ENCODE measurements around the gene SYNE2. TPM values are rescaled to one million over a fixed set of nuclear protein-coding genes. Genes with fewer than 3 reads are reported as not detected.

SYNE2 gene
- total RNA-seq, 1 experiment from 2014 or later = 16.0 TPM

DNA sequence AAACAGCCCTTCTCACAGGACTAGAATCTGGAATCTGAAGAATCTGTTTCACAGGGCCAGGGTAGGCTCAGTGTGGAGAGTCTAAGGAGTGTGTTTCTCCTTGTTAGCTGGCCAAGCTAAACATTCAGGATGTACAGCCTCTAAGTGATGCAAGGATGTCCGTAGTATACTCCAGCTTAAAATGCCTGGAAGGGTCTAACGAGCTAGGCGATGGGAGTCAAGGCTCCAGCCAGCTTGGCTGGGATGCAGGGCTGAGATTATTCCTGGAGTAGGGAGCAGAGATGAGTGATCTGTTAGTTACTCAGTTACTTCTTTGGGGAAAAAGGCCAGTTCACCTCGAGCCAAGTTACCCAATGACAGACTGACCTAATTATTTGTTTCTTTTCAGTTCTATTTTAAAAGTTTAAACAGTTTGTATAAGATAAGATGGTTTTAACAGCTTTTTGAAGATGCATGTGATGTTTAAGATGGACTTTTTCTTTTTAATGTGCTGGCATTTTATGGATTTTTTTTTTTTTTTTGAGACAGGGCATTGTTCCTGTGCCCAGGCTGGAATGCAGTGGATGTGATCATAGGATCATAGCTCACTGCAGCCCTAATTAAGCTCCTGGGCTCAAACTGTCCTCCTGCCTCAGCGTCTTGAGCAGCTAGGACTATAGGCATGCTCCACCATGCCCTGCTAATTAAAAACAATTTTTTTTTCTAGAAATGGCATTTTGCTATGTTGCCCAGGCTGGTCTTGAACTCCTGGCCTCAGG is 41.1 kb downstream of the SYNE2 start:
- TF ChIP-seq, protein P1, sequence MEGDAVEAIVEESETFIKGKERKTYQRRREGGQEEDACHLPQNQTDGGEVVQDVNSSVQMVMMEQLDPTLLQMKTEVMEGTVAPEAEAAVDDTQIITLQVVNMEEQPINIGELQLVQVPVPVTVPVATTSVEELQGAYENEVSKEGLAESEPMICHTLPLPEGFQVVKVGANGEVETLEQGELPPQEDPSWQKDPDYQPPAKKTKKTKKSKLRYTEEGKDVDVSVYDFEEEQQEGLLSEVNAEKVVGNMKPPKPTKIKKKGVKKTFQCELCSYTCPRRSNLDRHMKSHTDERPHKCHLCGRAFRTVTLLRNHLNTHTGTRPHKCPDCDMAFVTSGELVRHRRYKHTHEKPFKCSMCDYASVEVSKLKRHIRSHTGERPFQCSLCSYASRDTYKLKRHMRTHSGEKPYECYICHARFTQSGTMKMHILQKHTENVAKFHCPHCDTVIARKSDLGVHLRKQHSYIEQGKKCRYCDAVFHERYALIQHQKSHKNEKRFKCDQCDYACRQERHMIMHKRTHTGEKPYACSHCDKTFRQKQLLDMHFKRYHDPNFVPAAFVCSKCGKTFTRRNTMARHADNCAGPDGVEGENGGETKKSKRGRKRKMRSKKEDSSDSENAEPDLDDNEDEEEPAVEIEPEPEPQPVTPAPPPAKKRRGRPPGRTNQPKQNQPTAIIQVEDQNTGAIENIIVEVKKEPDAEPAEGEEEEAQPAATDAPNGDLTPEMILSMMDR (conservative IDR thresholded peaks at IDR 0.05; ENCODE audit: low read depth, low read length) = no peak
- TF ChIP-seq EZH2phosphoT487 (IDR thresholded peaks at IDR 0.05; ENCODE audit: borderline replicate concordance, low read length) (no peak), EZH2 (IDR thresholded peaks at IDR 0.05; ENCODE audit: low read length, unreplicated experiment) (no peak)
- H3K27me3 ChIP-seq (ENCODE audit: low read length) = no peaks in the 10 kb centered on the region
- no peak for DNase-seq
- BruUV-seq (replicated peaks) = no TSS peak
- peaks cover 9% of the 10 kb centered on the region; the same call in 1 of the 2 replicates for H3K4me1 ChIP-seq (ENCODE audit: insufficient read depth, low read length)
- intact Hi-C loops (cut with micrococcal nuclease) = no loop called here
- H3F3A ChIP-seq (ENCODE audit: low read length, unreplicated experiment) = no peaks in the 10 kb centered on the region
- H3K4me2 ChIP-seq (ENCODE audit: low read length) = no peak overlapping the region
- POLR2A ChIA-PET (ENCODE audit: unreplicated experiment) = interaction anchor here (0.6 kb wide), 1 partner anchor 1856 kb away, joined by 3 read pairs; no protein-coding TSS in a partner anchor
- H3K9ac ChIP-seq (ENCODE audit: low read length) = no peak overlapping the region
- H3K27ac ChIP-seq (ENCODE audit: low read length) = no peak overlapping the region
- H3K4me3 ChIP-seq (ENCODE audit: low read length) = no peak overlapping the region
- H2AFZ ChIP-seq (ENCODE audit: low read length) = no peak overlapping the region
- no peaks in the 10 kb centered on the region for H3K79me2 ChIP-seq (ENCODE audit: low read length)
- H3K9me2 ChIP-seq (replicated peaks; ENCODE audit: low read length) = no peaks in the 10 kb centered on the region
- CTCF ChIA-PET = no interaction called here
- H4K20me1 ChIP-seq (ENCODE audit: low read length) = no peaks in the 10 kb centered on the region
- 0 out of 2 replicates have a peak, but pooled peaks have one; percentile 5 for ATAC-seq
- no peaks in the 10 kb centered on the region for H3K36me3 ChIP-seq (ENCODE audit: low read depth, low read length)
- H3K9me3 ChIP-seq (ENCODE audit: low read length) = no peaks in the 10 kb centered on the region

DNA sequence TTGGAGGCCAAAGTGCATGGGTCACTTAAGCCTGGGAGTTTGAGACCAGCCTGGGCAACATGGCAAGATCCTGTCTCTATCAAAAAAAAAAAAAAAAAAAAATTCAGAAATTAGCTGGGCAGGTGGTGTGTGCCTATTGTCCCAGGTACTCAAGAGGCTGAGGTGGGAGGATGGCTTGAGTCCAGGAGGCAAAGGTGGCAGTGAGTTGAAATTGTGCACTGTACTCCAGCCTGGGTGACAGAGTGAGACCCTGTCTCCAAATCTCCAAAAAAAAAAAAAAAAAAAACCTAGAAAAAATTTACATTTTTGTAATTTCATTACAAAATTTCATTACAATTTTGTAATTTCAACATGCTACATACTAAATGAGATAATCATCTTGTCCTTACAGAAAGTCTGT is 42.7 kb downstream of the SYNE2 start:
- H3K4me2 ChIP-seq (ENCODE audit: low read length) = no peak overlapping the region
- no peak overlapping the region for H3K27ac ChIP-seq (ENCODE audit: low read length)

More for the DNA sequence above, 42.7 kb downstream of the SYNE2 start:
- H2AFZ ChIP-seq (ENCODE audit: low read length) = no peak overlapping the region
- ChIA-PET POLR2A (ENCODE audit: unreplicated experiment) (no interaction called here), CTCF (no interaction called here)
- H3K4me1 ChIP-seq (ENCODE audit: insufficient read depth, low read length) = peaks cover 9% of the 10 kb centered on the region; the same call in 1 of the 2 replicates
- no TSS peak for BruUV-seq (replicated peaks)
- no peaks in the 10 kb centered on the region for H3K9me3 ChIP-seq (ENCODE audit: low read length)
- no peaks in the 10 kb centered on the region for H3K79me2 ChIP-seq (ENCODE audit: low read length)
- H3K4me3 ChIP-seq (ENCODE audit: low read length) = no peak overlapping the region
- no peaks in the 10 kb centered on the region for H3K27me3 ChIP-seq (ENCODE audit: low read length)
- no peaks in the 10 kb centered on the region for H4K20me1 ChIP-seq (ENCODE audit: low read length)
- no peaks in the 10 kb centered on the region for H3K9me2 ChIP-seq (replicated peaks; ENCODE audit: low read length)
- DNase-seq (no peak), ATAC-seq (no peak)
- no peaks in the 10 kb centered on the region for H3K36me3 ChIP-seq (ENCODE audit: low read depth, low read length)
- no peak for TF ChIP-seq EZH2 (IDR thresholded peaks at IDR 0.05; ENCODE audit: low read length, unreplicated experiment)
- TF ChIP-seq, protein P1 (conservative IDR thresholded peaks at IDR 0.05; ENCODE audit: low read depth, low read length) = no peak
- no peak overlapping the region for H3K9ac ChIP-seq (ENCODE audit: low read length)
- intact Hi-C loops (cut with micrococcal nuclease) = no loop called here
- H3F3A ChIP-seq (ENCODE audit: low read length, unreplicated experiment) = no peaks in the 10 kb centered on the region

Measured in PC-3 (cell line).